HL-60 (cell line): Measurements from ENCODE around the gene SGMS1.

Source experiments
- DNase-seq, 2 experiments: peaks; one replicate each; pipeline ENCODE4 v3.0.0-alpha.2; 2010 to 2020; ENCODE audit warnings: low read depth in 1 of 2, low spot score in 1 of 2
- H3K27ac ChIP-seq: fragments of 250-450 bp; sonication (Bioruptor Pico); replicated peaks from 2 replicates; pipeline ENCODE4 v1.5.1; 2020; ENCODE audit warnings: mild to moderate bottlenecking, moderate library complexity
- H3K27me3 ChIP-seq: fragments of 250-450 bp; sonication (Bioruptor Pico); 2 replicates; pipeline ENCODE4 v1.5.1; 2021; ENCODE audit warnings: mild to moderate bottlenecking, moderate library complexity; ENCODE audit not compliant: insufficient read depth, poor library complexity, severe bottlenecking
- H3K4me3 ChIP-seq: replicated peaks from 2 replicates; pipeline ENCODE4 v1.5.1; 2011; ENCODE audit warnings: mild to moderate bottlenecking, control low read depth, low read length; ENCODE audit not compliant: insufficient read depth
- CTCF ChIP-seq: IDR thresholded peaks from one replicate; pipeline ENCODE4 v1.5.1; 2011; ENCODE audit warnings: low read length, control low read depth, inconsistent platforms; ENCODE audit not compliant: insufficient read depth
- GABPA ChIP-seq: IDR thresholded peaks from 2 replicates; pipeline ENCODE4 v1.6.1; 2012; ENCODE audit warnings: low read depth
- POLR2AphosphoS5 ChIP-seq: IDR thresholded peaks from 2 replicates; pipeline ENCODE4 v1.6.1; 2012; ENCODE audit warnings: low read depth
- REST ChIP-seq: IDR thresholded peaks from 2 replicates; pipeline ENCODE4 v1.6.1; 2012; ENCODE audit warnings: low read depth; ENCODE audit not compliant: insufficient replicate concordance
- SPI1 ChIP-seq: IDR thresholded peaks from 2 replicates; pipeline ENCODE4 v1.6.1; 2012; ENCODE audit warnings: low read depth, mild to moderate bottlenecking, borderline replicate concordance

SGMS1 gene

DNA sequence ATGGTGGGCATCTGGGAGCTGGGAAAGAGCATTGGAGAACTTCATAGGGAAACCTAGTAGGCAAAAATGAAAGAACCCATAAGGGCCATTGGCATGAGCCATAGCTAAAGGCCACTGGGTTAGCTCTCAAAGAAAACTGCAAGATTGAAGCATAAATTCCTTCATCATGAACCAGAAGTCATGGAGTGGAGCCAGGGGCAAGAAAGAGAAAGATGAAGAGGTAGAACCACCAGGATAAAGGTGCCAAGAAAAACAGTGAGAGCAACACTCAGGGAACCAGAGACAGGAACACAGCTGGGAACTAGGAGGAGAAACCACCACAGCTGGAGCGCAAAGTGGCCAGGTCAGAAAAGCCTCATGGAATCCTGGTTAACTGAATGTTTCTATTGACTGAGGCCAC is 11.5 kb upstream of the SGMS1 start:
- no peak overlapping the region for H3K4me3 ChIP-seq

DNA sequence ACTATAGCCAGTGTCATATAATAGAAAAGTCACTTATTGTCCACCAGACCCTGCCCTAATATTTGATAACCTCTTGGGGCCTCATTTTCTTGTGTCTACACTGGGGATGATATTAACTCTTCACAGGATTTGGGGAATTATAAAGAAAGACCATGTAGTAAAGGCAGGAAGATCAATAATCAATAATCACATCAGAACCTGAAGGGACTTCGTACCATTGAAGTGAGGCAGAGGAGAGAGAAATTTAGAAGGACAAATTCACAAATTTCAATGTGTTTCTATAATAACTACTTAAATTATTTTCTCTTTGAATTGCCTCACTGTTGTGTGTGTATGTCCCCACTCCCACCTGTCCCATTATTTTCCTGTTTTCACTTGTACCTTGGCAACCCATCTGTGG is 10.7 kb upstream of the SGMS1 start:
- Histone ChIP-seq H3K27me3 (no peaks in the 10 kb centered on the region), H3K4me3 (no peak overlapping the region), H3K27ac (no peak overlapping the region)
- no peak for DNase-seq
- TF ChIP-seq CTCF = no peak
- TF ChIP-seq POLR2AphosphoS5 = no peak
- no peak for TF ChIP-seq SPI1
- TF ChIP-seq GABPA = no peak
- no peak for TF ChIP-seq REST

More for the DNA sequence above, 11.5 kb upstream of the SGMS1 start:
- H3K27me3 ChIP-seq = no peaks in the 10 kb centered on the region
- H3K27ac ChIP-seq = no peak overlapping the region
- DNase-seq = no peak
- TF ChIP-seq REST (no peak), CTCF (no peak), GABPA (no peak), SPI1 (no peak), POLR2AphosphoS5 (no peak)

DNA sequence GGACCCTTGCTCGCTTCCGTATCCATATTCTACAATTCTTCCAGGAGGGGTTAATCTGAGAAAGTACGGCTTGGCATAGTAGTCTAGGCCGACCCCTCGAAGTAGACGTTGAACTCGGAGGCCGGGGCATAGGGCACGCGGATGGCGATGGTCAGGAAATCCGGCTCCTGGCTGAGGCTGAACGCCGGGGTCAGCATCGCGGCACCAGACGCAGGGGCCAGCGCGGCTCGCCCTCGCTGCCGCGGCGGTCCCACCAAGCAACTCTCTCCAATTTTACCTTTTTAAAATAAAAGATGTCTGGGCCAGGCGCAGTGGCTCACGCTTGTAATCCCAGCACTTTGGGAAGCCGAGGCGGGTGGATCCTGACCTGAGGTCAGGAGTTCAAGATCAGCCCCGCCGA is 7.3 kb upstream of the SGMS1 start:
- Histone ChIP-seq H3K4me3 (no peak overlapping the region), H3K27ac (no peak overlapping the region), H3K27me3 (no peaks in the 10 kb centered on the region)
- DNase-seq = no peak
- TF ChIP-seq GABPA = no peak
- TF ChIP-seq SPI1 = no peak
- no peak for TF ChIP-seq CTCF
- TF ChIP-seq REST = no peak
- no peak for TF ChIP-seq POLR2AphosphoS5
